Stimulated activated CD8-positive, alpha-beta memory T cell treated with anti-CD3 and anti-CD28 coated beads, Interleukin-2, amount 100 ng/mL, for 1 hour (primary cell): ENCODE data around the gene NR4A1.

Experiments used
- DNase-seq, 2 donors: peaks; one replicate each; pipeline ENCODE4 v3.0.0-alpha.2; 2020; ENCODE audit warnings: low read depth in 2 of 2

NR4A1 gene

GRCh38 chr12:52018433-52019112 is 32.7 kb upstream of the NR4A1 start:
- DNase-seq = no peak

GRCh38 chr12:52019113-52019770 is 32.0 kb upstream of the NR4A1 start:
- DNase-seq = no peak

- DNase-seq = no peak
These were observed 30.5 kb upstream of the NR4A1 start for GRCh38 chr12:52020539-52021336.

GRCh38 chr12:52022841-52023181 is 28.4 kb upstream of the NR4A1 start:
- no peak for DNase-seq

GRCh38 chr12:52023182-52023975 is 27.9 kb upstream of the NR4A1 start:
- DNase-seq = peak; percentile 83 to 88

- no peak for DNase-seq
These were observed 27.1 kb upstream of the NR4A1 start for GRCh38 chr12:52023976-52024688.

- no peak for DNase-seq
These were observed 26.4 kb upstream of the NR4A1 start for GRCh38 chr12:52024845-52025230.

GRCh38 chr12:52026263-52026662 is 25.0 kb upstream of the NR4A1 start:
- no peak for DNase-seq

GRCh38 chr12:52027085-52027843 is 24.0 kb upstream of the NR4A1 start:
- no peak for DNase-seq

- DNase-seq = no peak
These were observed 21.6 kb upstream of the NR4A1 start for GRCh38 chr12:52029685-52030084.

- no peak for DNase-seq
These were observed 18.8 kb upstream of the NR4A1 start for GRCh38 chr12:52032446-52032803.

- DNase-seq = peak; percentile 83 to 85
These were observed 18.3 kb upstream of the NR4A1 start for GRCh38 chr12:52032804-52033445.

- no peak for DNase-seq
These were observed 17.6 kb upstream of the NR4A1 start for GRCh38 chr12:52033446-52034140.

- DNase-seq = no peak
These were observed 16.1 kb upstream of the NR4A1 start for GRCh38 chr12:52035190-52035589.

GRCh38 chr12:52035926-52036325 is 15.3 kb upstream of the NR4A1 start:
- no peak for DNase-seq

GRCh38 chr12:52036587-52037171 is 14.6 kb upstream of the NR4A1 start:
- peak; percentile 77 to 85 for DNase-seq

GRCh38 chr12:52037248-52037861 is 13.9 kb upstream of the NR4A1 start:
- DNase-seq = no peak

- no peak for DNase-seq
These were observed 12.8 kb upstream of the NR4A1 start for GRCh38 chr12:52038447-52038846.

GRCh38 chr12:52041035-52041434 is 10.2 kb upstream of the NR4A1 start:
- no peak for DNase-seq
